Effector memory CD4-positive, alpha-beta T cell (primary cell): ENCODE results near the gene PCP2.
"Not testable (repeated sequence)": the region's sequence is repeated elsewhere in the genome, so short reads cannot be mapped to it uniquely, and the experiment has no call there.

Experiments used
- DNase-seq, 3 donors: peaks; one replicate each; pipeline ENCODE4 v3.0.0-alpha.2; 2020
- H3K27ac ChIP-seq: 2 replicates; pipeline ENCODE4 v1.7.0; 2013; ENCODE audit warnings: mild to moderate bottlenecking, low read length, moderate library complexity; ENCODE audit not compliant: insufficient read depth, poor library complexity, severe bottlenecking
- H3K27me3 ChIP-seq: replicated peaks from 2 replicates; pipeline ENCODE4 v1.7.0; 2013; ENCODE audit warnings: mild to moderate bottlenecking, low read length; ENCODE audit not compliant: insufficient read depth, control insufficient read depth, poor library complexity, severe bottlenecking
- H3K36me3 ChIP-seq: 2 replicates; pipeline ENCODE4 v1.7.0; 2013; ENCODE audit warnings: mild to moderate bottlenecking, low read length, moderate library complexity; ENCODE audit not compliant: control insufficient read depth, insufficient read depth
- H3K4me1 ChIP-seq: 2 replicates; pipeline ENCODE4 v1.7.0; 2013; ENCODE audit warnings: low read length, mild to moderate bottlenecking; ENCODE audit not compliant: control insufficient read depth, insufficient read depth, poor library complexity, severe bottlenecking
- H3K4me3 ChIP-seq: 2 replicates; pipeline ENCODE4 v1.7.0; 2013; ENCODE audit warnings: low read length, low read depth, mild to moderate bottlenecking; ENCODE audit not compliant: insufficient read depth, poor library complexity, severe bottlenecking
- H3K9me3 ChIP-seq: 2 replicates; pipeline ENCODE4 v1.7.0; 2013; ENCODE audit warnings: mild to moderate bottlenecking, low read length, moderate library complexity; ENCODE audit not compliant: control insufficient read depth

Gene PCP2

DNA sequence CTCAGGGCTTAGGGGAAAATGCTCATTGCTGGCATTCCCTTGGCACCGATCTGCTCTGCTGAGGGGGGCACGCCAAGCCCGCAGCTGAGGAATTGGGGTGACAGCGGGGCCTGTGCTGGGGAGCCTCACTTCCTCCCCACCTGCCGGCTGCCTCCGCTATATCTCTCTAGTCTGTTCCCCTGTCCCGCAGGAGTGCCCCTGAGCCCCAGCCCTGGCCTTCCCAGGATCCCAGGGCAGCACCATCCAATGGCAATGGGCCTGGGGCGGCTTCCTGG is 12.8 kb upstream of the PCP2 start:
- no peaks in the 10 kb centered on the region for H3K9me3 ChIP-seq
- no peak for DNase-seq
- H3K4me3 ChIP-seq = no peak overlapping the region
- no peak overlapping the region for H3K27ac ChIP-seq
- H3K4me1 ChIP-seq = no peaks in the 10 kb centered on the region
- no peaks in the 10 kb centered on the region for H3K27me3 ChIP-seq
- H3K36me3 ChIP-seq = peaks cover 19% of the 10 kb centered on the region

DNA sequence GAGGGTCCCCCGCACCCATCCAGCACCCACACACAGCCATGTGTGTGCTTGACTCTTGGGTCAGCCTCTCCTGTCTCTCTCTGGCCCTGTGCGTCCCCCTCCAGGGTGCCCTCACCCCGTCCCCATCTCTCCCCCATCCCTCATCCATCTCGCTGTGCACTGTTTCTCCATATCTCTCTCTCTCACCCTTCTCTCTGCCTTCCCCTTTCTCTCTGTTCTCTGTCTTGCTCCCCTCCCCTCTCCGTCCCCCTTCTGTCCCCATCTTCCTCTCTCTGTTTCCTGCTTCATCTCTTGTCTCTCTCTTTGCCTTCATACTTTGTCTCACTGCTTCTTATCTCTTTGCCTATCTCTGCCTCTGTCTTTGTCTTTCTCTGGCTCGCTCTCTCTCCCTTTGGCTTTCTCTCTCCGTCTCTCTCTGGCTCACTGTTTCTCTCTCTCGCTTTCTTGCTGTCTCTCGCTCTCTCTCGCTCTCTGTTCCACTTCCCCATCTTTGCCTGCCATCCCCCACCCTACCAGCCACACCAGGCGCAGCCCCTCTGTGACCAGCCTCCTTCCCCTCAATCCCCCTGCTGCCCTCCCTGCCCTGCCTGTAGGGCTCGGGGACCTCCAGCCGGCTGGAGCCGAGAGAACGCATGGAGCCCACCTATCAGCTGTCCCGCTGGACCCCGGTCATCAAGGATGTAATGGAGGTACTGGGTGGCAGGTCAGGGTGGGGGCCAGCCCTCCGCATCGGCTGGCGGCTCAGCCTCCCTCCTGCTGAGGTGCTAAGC is 12.3 kb upstream of the PCP2 start:
- H3K36me3 ChIP-seq = peaks cover 19% of the 10 kb centered on the region
- no peaks in the 10 kb centered on the region for H3K9me3 ChIP-seq
- H3K27me3 ChIP-seq = no peaks in the 10 kb centered on the region
- H3K4me1 ChIP-seq = no peaks in the 10 kb centered on the region
- no peak overlapping the region for H3K27ac ChIP-seq
- no peak overlapping the region for H3K4me3 ChIP-seq
- no peak for DNase-seq

- Histone ChIP-seq H3K36me3 (peaks cover 23% of the 10 kb centered on the region), H3K4me3 (no peak overlapping the region), H3K9me3 (no peaks in the 10 kb centered on the region), H3K27ac (no peak overlapping the region), H3K27me3 (no peaks in the 10 kb centered on the region), H3K4me1 (no peaks in the 10 kb centered on the region)
- DNase-seq = no peak
Measured at GRCh38 chr19:7645163-7645562, 11.6 kb upstream of the PCP2 start.

DNA sequence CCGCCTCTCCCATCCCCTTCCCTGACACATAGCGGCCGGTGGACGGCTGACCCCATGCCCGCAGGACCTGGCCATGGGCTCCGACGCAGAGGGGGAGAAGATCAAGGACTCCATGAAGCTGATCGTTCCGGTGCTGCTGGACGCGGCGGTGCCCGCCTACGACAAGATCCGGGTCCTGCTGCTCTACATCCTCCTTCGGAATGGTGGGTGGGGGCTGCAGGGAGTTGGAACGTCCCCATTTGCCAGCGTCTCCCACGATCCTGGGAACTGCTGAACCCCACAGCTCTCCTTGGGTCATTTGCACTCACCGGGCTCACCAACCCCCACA is 11.0 kb upstream of the PCP2 start:
- Histone ChIP-seq H3K27me3 (no peaks in the 10 kb centered on the region), H3K4me3 (no peak overlapping the region), H3K36me3 (peaks cover 23% of the 10 kb centered on the region), H3K27ac (no peak overlapping the region), H3K4me1 (no peaks in the 10 kb centered on the region), H3K9me3 (no peaks in the 10 kb centered on the region)
- DNase-seq = no peak

DNA sequence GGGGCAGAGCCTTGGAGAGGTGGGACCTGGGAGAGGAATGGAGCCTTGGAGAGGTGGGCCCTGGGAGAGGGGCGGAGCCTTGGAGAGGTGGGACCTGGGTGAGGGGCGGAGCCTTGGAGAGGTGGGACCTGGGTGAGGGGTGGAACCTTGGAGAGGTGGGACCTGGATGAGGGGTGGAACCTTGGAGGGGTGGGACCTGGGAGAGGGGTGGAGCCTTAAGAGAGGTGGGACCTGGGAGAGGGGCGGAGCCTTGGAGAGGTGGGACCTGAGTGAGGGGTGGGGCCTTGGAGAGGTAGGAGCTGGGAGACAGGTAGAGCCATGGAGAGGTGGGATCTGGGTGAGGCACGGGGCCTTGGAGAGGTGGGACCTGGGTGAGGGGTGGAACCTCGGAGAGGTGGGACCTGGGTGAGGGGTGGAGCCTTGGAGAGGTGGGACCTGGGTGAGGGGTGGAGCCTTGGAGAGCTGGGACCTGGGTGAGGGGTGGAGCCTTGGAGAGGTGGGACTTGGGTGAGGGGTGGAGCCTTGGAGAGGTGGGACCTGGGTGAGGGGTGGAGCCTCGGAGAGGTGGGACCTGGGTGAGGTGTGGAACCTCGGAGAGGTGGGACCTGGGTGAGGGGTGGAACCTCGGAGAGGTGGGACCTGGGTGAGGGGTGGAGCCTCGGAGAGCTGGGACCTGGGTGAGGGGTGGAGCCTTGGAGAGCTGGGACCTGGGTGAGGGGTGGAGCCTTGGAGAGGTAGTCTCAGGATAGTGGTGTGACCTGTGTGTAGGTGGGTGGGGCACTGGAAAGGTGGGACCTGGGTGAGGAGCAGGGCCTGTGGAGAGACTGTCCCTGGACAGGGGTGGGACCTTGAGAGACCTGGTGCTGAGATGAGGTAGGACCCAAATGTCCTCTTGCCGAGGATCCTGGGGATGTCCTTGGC is 10.4 kb upstream of the PCP2 start:
- not testable (repeated sequence) for H3K4me1 ChIP-seq, H3K27ac ChIP-seq, H3K27me3 ChIP-seq, H3K9me3 ChIP-seq, DNase-seq, H3K4me3 ChIP-seq
- peaks cover 23% of the 10 kb centered on the region for H3K36me3 ChIP-seq

GRCh38 chr19:7643031-7643415 is 9.5 kb upstream of the PCP2 start:
- Histone ChIP-seq H3K4me3 (no peak overlapping the region), H3K27me3 (no peaks in the 10 kb centered on the region), H3K36me3 (peaks cover 23% of the 10 kb centered on the region), H3K9me3 (no peaks in the 10 kb centered on the region), H3K27ac (no peak overlapping the region), H3K4me1 (peaks cover 7% of the 10 kb centered on the region)
- DNase-seq = no peak

- H3K27ac ChIP-seq = no peak overlapping the region
- no peaks in the 10 kb centered on the region for H3K27me3 ChIP-seq
- H3K4me3 ChIP-seq = no peak overlapping the region
- no peaks in the 10 kb centered on the region for H3K9me3 ChIP-seq
- DNase-seq = no peak
- peaks cover 23% of the 10 kb centered on the region for H3K36me3 ChIP-seq
- H3K4me1 ChIP-seq = peaks cover 13% of the 10 kb centered on the region
Measured at GRCh38 chr19:7642295-7643030, 8.9 kb upstream of the PCP2 start.

- peaks cover 14% of the 10 kb centered on the region for H3K4me1 ChIP-seq
- no peak overlapping the region for H3K27ac ChIP-seq
- no peak overlapping the region for H3K4me3 ChIP-seq
- no peaks in the 10 kb centered on the region for H3K27me3 ChIP-seq
- DNase-seq = no peak
- peaks cover 23% of the 10 kb centered on the region for H3K36me3 ChIP-seq
- no peaks in the 10 kb centered on the region for H3K9me3 ChIP-seq
Measured at GRCh38 chr19:7641290-7642276, 8.1 kb upstream of the PCP2 start.

DNA sequence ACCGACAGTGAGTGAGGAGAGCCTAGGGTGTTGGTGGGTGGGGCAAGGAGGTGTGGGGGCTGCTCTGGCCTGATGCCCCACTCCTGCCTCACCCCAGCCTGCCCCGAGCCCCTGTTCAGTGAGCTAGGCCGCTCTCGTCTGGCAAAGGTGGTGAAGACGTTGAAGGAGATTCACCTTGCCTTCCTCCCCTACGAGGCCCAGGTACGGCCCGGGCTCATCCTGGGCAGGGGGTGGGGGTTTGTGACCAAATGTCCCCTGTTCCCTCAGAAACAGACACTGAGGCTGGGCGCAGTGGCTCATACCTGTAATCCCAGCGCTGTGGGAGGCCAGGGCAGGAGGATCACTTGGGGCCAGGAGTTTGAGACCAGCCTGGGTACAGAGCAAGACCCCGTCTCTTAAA is 7.3 kb upstream of the PCP2 start:
- no peak for DNase-seq
- Histone ChIP-seq H3K27ac (no peak overlapping the region), H3K36me3 (peaks cover 23% of the 10 kb centered on the region), H3K27me3 (no peaks in the 10 kb centered on the region), H3K4me3 (no peak overlapping the region), H3K9me3 (no peaks in the 10 kb centered on the region), H3K4me1 (peaks cover 18% of the 10 kb centered on the region)
